GM18907 (cell line): ENCODE results near the gene SETD1A.
"Not testable (repeated sequence)": the region's sequence is repeated elsewhere in the genome, so short reads cannot be mapped to it uniquely, and the experiment has no call there.

ENCODE experiments used
- ATAC-seq: cut with Tn5 transposase; IDR thresholded peaks from one replicate; pipeline ENCODE4 v1.9.1; 2021; ENCODE audit warnings: mild to moderate bottlenecking, moderate library complexity; ENCODE audit not compliant: unreplicated experiment

SETD1A gene

DNA sequence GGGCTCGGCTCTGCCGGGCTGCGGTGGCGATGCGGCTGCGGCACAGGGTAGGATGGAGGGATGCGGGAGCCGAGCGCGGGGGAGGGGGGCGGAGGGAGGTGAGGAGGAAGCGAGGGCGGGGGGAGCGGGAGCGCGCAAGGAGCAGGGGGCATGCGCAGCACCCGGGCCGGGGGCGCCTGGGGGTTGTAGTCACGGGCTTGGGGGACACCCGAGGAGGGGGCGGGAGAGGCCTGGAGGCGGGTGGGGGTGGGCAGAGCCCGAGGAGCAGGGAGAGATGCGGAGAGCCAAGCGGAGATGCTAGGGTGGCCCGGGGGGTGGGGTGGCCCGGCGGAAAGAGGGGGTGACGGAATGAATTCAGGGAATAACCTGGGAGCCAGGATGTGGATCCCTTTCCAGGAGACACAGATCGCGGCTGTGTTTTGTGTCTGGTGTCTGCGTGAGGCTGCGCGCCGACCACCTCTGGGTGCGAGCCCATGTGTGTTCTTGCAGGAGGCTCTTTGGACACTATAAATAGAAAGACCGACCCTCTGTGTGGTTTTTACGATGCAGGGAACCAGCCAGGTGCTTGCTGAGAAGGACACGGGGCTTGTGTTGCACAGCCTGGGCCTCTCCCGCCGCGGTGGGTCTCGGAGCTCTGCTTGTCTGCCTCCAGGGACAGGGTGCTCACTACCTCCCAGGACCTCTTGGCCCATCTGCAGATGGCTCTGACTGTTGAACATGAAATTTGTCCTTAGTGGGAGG, 53.2 kb downstream of the SETD1A start, which contains the start of gene STX1B:
TSS of gene STX1B (minus strand) at position 54 of the 741 bp plus-strand sequence. CDS start 242 bp downstream, outside the sequence.
- no peak for ATAC-seq

- ATAC-seq = not testable (repeated sequence)
These were observed 54.3 kb downstream of the SETD1A start for GRCh38 chr16:31011815-31012214.

DNA sequence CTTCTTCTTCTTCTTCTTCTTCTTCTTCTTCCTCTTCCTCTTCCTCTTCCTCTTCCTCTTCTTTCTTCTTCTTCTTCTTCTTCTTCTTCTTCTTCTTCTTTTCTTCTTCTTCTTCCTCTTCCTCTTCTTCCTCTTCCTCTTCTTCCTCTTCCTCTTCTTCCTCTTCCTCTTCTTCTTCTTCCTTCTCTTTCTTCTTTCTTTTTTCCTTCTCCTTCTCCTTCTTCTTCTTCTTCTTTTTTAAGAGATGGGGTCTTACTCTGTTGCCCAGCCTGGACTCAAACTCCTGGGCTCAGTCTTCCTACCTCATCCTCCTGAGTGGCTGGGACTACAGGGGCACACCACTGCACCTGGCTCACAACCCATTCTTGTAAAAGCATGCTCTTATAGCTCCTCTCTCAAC, 55.7 kb downstream of the SETD1A start:
- not testable (repeated sequence) for ATAC-seq

GRCh38 chr16:31016018-31016417, 58.5 kb downstream of the SETD1A start:
- ATAC-seq = no peak

- ATAC-seq = not testable (repeated sequence)
These were observed 60.2 kb downstream of the SETD1A start for GRCh38 chr16:31017756-31018155.

- ATAC-seq = no peak
These were observed 63.0 kb downstream of the SETD1A start for GRCh38 chr16:31020536-31020935.

DNA sequence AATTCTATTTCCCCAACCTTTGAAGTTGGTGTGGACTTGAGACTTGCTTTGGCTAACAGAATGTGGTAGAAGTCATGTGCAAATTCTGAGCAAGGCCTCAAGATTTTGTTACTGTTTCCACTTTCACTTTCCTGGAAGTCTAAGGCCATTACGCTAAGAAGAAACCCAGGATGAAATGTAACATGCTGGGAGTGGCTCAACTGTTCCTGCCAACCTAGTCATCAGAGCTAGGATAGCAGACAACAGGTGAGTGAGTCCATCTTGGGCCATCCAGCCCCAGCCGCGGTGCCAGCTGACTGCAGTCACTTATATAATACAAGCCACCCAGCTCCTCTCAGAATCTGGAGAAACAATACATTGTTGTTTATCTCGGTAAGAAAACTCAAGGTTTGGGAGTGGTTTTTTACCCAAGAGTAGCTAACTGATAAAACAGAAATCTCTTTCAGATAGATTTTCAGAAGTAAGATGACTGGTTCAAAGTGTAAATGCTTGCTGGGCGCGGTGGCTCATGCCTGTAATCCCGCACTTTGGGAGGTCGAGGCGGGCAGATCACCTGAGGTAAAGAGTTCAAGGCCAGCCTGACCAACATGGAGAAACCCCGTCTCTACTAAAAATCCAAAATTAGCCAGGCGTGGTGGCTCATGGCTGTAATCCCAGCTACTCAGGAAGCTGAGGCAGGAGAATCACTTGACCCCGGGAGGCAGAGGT, 65.1 kb downstream of the SETD1A start:
- ATAC-seq = no peak

DNA sequence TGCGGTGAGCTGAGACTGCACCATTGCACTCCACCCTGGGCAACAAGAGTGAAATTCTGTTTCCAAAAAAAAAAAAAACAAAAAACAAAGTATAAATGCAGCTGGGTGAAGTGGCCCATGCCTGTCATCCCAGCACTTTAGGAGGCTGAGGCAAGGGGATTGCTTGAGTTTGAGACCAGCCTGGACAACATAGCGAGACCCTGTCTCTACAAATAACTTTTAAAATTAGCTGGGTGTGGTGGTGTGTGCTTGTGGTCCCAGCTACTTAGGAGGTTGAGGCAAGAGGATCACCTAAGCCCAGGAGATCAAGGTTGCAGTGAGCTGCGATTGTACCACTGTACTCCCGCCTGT, 65.7 kb downstream of the SETD1A start:
- ATAC-seq = no peak

GRCh38 chr16:31023627-31024226, 66.2 kb downstream of the SETD1A start:
- no peak for ATAC-seq

DNA sequence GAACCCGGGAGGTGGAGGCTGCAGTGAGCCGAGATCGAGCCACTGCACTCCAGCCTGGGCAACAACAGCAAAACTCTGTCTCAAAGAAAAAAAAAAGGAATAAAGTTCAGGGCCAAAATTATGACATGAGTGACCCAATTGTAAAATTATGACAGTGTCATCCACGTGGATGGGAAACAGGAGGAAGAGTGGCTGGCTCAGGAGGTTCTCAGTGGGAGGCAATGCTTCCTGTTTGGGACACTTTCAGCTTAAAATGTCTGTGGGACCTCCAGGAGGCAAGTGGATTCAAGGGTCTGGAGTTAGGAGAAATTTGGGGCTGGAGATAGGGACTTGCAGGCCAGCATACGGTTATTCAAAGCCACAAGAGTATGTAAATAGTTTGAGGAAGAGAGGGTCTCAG, 67.8 kb downstream of the SETD1A start:
- ATAC-seq = no peak

- ATAC-seq = no peak
These were observed 71.7 kb downstream of the SETD1A start for GRCh38 chr16:31029272-31029671.

DNA sequence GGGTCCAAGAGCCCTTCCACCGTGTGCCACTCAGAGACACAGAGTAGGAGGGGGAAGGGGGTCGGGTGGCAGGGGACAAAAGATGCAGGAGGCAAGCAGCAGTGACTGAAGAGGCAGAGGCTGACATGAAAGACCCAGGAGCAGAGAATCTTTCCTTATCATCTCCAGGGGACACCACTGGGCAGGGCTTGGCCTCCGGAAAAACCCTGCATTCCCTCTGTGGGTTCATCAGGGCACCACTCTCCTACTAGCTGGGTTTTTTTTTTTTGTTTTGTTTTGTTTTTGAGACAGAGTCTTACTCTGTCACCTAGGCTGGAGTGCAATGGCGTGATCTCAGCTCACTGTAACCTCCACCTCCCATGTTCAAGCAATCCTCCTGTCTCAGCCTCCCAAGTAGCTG, 73.7 kb downstream of the SETD1A start:
- no peak for ATAC-seq

DNA sequence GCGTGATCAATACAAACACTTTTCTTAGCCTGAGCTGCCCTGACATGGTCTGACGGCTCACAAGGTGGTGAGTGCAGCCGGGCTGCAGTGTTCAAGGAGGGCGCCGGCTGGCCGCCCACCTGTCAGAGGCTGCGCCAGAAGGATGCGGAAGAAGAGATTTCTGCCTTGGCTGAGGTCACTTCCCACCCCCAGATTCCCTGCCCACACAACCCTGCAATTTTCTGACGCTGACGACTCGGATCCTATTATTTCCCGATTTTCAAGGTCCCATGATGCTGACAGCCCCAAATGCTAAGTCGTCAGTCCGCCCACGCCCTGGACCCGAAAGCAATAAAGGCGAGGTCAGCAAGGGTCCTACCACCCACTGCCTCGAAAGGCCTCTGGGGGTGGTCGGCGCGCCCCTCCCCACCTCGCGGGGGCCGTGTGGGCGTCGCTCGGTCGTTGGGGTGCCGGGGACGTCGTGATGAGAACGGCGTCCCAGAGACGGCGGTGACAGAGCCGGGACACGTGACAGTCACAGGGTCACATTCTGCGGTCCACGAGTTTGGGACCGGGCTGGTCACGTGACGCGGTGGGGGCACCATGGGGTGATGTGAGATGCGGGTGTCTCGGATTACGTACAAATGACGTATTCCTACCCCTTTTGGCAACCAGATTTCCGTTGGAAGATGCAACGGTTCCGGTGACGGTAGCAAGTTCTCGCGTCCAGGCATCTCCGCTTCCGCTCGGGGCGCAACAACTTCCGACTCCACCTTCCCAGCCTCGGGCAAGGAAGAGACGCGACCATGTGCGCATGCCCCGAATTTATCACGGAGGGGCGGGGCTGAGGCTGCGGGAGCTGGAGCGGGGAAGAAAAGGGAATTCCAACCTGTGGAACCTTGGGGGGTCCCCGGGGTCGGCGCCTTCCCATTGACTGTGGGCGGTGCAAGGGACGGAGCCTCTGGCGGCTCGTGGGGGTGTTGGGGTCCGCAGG, 75.5 kb downstream of the SETD1A start, which contains the start of gene STX4:
TSS of gene STX4 (plus strand) at position 823 of the 973 bp plus-strand sequence. CDS start 248 bp downstream, outside the sequence.
- ATAC-seq = peak; percentile 86

DNA sequence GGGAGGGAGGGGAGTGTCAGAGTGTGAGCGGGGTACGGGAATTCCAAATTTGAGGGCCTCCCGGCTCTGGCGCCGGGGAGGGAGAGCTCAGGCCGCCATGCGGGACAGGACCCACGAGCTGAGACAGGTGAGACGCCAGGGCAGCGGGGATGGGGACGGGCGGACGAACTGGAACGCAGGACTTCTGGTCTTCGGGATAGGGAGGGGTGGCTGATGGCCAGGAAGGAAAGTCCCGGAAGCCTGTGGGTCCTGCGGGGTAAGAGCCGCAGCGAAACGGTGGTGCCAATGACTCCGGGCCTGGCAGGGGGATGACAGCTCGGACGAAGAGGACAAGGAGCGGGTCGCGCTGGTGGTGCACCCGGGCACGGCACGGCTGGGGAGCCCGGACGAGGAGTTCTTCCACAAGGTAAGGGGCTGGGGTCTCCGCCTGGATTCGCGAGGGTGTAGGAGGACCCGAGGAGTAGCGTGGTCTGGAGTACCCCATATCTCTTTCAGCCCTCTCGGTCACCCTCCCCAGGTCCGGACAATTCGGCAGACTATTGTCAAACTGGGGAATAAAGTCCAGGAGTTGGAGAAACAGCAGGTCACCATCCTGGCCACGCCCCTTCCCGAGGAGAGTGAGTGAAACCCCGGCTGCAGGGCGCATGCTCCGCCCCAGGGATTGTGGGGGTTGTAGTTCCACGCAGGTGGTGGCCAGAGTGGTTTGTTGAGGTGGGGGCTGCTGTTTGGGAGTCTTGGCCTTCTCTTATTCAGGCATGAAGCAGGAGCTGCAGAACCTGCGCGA, 76.3 kb downstream of the SETD1A start:
- ATAC-seq = peak; percentile 50
